ENCODE data around the gene IFITM5.

The IFITM5 gene

GRCh38 chr11:257766-258493 is 41.4 kb downstream of the IFITM5 start:
- DNase-seq, result no peak

- DNase-seq, result no peak
Observed at GRCh38 chr11:256952-257737, 42.2 kb downstream of the IFITM5 start.

- no peak for DNase-seq
Observed at GRCh38 chr11:255816-256215, 43.5 kb downstream of the IFITM5 start.

GRCh38 chr11:255176-255575 is 44.1 kb downstream of the IFITM5 start:
- DNase-seq, result no peak

DNA sequence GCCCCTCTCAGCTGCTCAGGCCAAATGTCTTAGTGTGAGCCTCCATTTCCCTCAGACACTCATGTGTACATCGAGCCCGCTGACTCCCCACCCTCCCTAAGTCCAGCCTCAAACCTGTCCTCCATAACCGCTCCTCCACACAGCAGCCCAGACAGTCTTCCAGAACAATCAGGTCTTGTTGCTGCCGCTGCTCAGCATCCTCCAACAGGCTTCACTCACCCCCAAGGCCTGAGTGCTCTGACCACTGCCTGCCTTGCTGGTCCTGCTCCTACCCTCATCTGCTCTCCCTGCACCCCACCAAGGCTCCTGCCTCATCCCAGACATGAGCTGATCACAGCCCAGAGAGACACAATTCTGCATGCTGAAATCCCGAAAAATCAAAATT is 45.4 kb downstream of the IFITM5 start:
- no peak for DNase-seq

GRCh38 chr11:253160-253885 is 46.0 kb downstream of the IFITM5 start:
- no peak for DNase-seq

- DNase-seq, result no peak
Observed at GRCh38 chr11:252666-253065, 46.7 kb downstream of the IFITM5 start.

GRCh38 chr11:251550-251949 is 47.8 kb downstream of the IFITM5 start:
- no peak for DNase-seq

- DNase-seq, result peak; percentile 29
Observed at GRCh38 chr11:250740-251299, 48.5 kb downstream of the IFITM5 start.

DNA sequence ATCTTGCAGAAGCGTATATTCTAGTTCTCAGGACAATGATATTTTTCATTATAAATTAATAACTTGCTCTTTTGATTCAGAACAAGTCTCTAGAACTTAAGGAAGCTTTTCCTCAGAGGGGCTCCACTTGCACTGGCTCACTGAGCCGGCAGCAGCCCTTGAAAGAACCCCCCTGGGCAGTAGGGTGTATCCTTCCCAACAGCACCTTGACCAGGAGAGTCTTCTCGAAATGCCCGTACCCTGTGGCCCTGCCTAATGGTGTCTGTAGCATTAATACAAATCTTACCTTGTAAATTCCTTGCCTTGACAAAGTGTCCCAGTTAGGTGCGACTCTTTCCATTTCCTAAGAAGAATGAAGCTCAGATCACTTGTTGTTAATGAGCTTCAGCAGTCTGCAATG is 49.1 kb downstream of the IFITM5 start:
- DNase-seq, result no peak

DNA sequence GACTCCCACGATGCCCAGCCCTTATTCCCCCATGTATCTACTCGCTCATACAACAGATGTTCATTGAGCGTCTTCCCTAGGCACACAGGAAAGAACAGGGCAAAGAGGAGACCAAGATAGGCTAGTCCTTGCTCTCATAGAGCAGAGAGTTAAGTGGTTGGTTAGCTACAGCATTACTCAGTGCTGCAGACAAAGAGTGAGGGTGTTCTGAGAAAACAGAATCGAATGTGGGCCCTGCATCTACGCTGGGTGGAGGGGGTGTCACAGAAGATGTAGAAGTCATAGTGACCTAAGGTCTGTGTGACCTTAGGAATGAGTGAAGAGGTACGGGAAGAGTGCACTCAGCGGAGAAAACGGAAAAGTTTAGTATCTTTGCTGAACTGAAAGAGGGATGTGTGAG is 50.3 kb downstream of the IFITM5 start:
- DNase-seq, result no peak
